ENCODE measurements around the gene DOLK.
"Not testable (repeated sequence)": the region's sequence is repeated elsewhere in the genome, so short reads cannot be mapped to it uniquely, and the experiment has no call there.

DNA sequence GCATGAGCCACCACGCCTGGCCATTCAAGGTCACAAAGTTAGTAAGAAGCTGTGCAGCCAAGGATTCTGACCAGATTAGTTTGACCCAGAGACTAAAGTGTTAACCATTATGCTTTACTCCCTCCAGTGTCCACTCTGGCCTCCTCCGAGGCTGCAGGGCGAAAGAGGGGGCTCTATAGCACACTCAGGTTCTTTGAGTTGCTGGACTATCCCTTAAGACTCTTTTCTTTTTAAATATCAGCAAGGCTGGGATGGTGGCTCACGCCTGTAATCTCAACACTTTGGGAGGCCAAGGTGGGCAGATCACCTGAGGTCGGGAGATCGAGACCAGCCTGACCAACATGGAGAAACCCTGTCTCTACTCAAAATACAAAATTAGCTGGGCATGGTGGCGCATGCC, 2.4 kb downstream of the DOLK start:
- TF ChIP-seq, protein P1, sequence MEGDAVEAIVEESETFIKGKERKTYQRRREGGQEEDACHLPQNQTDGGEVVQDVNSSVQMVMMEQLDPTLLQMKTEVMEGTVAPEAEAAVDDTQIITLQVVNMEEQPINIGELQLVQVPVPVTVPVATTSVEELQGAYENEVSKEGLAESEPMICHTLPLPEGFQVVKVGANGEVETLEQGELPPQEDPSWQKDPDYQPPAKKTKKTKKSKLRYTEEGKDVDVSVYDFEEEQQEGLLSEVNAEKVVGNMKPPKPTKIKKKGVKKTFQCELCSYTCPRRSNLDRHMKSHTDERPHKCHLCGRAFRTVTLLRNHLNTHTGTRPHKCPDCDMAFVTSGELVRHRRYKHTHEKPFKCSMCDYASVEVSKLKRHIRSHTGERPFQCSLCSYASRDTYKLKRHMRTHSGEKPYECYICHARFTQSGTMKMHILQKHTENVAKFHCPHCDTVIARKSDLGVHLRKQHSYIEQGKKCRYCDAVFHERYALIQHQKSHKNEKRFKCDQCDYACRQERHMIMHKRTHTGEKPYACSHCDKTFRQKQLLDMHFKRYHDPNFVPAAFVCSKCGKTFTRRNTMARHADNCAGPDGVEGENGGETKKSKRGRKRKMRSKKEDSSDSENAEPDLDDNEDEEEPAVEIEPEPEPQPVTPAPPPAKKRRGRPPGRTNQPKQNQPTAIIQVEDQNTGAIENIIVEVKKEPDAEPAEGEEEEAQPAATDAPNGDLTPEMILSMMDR (IDR thresholded peaks at IDR 0.05), result not testable (repeated sequence)
- TF ChIP-seq ZFX (IDR thresholded peaks at IDR 0.05; ENCODE audit: borderline replicate concordance), result not testable (repeated sequence)

Measured in 22Rv1 (cell line).